HepG2 (cell line): ENCODE measurements around the gene CNTNAP1. TPM values are rescaled to one million over a fixed set of nuclear protein-coding genes. Genes with fewer than 3 reads are reported as not detected.

ENCODE experiments used
- ARID2 ChIP-seq: sonication (generic); formaldehyde crosslinking; IDR thresholded peaks from 2 replicates; pipeline ENCODE4 v1.8.1; 2022; ENCODE audit warnings: mild to moderate bottlenecking, missing genetic modification reagents, borderline replicate concordance
- ATF2 ChIP-seq: sonication (generic); formaldehyde crosslinking; IDR thresholded peaks from 2 replicates; pipeline ENCODE4 v1.4.0; 2020; ENCODE audit warnings: missing genetic modification reagents
- ATF7-NPFF ChIP-seq: sonication (generic); formaldehyde crosslinking; IDR thresholded peaks from 2 replicates; pipeline ENCODE4 v1.8.1; 2023; ENCODE audit warnings: mild to moderate bottlenecking, low read depth, missing genetic modification reagents, moderate library complexity
- BCL3 ChIP-seq: sonication (generic); formaldehyde crosslinking; IDR thresholded peaks from 2 replicates; pipeline ENCODE4 v1.5.1; 2020; ENCODE audit warnings: mild to moderate bottlenecking, missing genetic modification reagents, moderate library complexity
- KLF16 ChIP-seq, 2 experiments: sonication (generic) in 1 of 2; formaldehyde crosslinking in 1 of 2; IDR thresholded peaks; 2 replicates each; pipeline versions ENCODE4 v1.6.1 to v1.8.0; 2016 to 2023; ENCODE audit warnings: missing genetic modification reagents in 2 of 2, missing compliant biosample characterization in 1 of 2
- MEF2D ChIP-seq: sonication (generic); formaldehyde crosslinking; IDR thresholded peaks from 2 replicates; pipeline ENCODE4 v1.5.1; 2020; ENCODE audit warnings: mild to moderate bottlenecking, missing genetic modification reagents
- MIER3 ChIP-seq: IDR thresholded peaks from 2 replicates; pipeline ENCODE4 v1.6.1; 2016; ENCODE audit warnings: missing compliant biosample characterization, borderline replicate concordance
- MYC ChIP-seq: sonication (generic); formaldehyde crosslinking; IDR thresholded peaks from 2 replicates; pipeline ENCODE4 v1.9.0; 2021; ENCODE audit warnings: missing genetic modification reagents, borderline replicate concordance
- PAXIP1 ChIP-seq: sonication (generic); formaldehyde crosslinking; conservative IDR thresholded peaks from 2 replicates; pipeline ENCODE4 v1.4.0; 2020; ENCODE audit warnings: mild to moderate bottlenecking, missing genetic modification reagents, moderate library complexity
- RAD51 ChIP-seq: fragments of 450-650 bp; IDR thresholded peaks from 2 replicates; pipeline ENCODE4 v1.6.1; 2016; ENCODE audit warnings: borderline replicate concordance
- RFXANK ChIP-seq: IDR thresholded peaks from 2 replicates; pipeline ENCODE4 v1.6.1; 2016
- TFDP2 ChIP-seq: sonication (generic); formaldehyde crosslinking; IDR thresholded peaks from 2 replicates; pipeline ENCODE4 v1.4.0; 2020; ENCODE audit warnings: missing genetic modification reagents
- ZFP36L1 ChIP-seq: sonication (generic); formaldehyde crosslinking; IDR thresholded peaks from 2 replicates; pipeline ENCODE4 v1.8.0; 2022; ENCODE audit warnings: mild to moderate bottlenecking, missing genetic modification reagents, moderate library complexity
- ZNF224 ChIP-seq: sonication (generic); formaldehyde crosslinking; IDR thresholded peaks from 2 replicates; pipeline ENCODE4 v1.5.0; 2020; ENCODE audit warnings: mild to moderate bottlenecking, missing genetic modification reagents
- ZNF275 ChIP-seq: sonication (generic); formaldehyde crosslinking; IDR thresholded peaks from 2 replicates; pipeline ENCODE4 v1.8.0; 2022; ENCODE audit warnings: missing genetic modification reagents, mild to moderate bottlenecking, inconsistent platforms, borderline replicate concordance
- ZNF510 ChIP-seq: sonication (generic); formaldehyde crosslinking; IDR thresholded peaks from 2 replicates; pipeline ENCODE4 v1.4.0; 2020; ENCODE audit warnings: low read depth, mild to moderate bottlenecking, missing genetic modification reagents
- ZNF558 ChIP-seq: sonication (generic); formaldehyde crosslinking; IDR thresholded peaks from 2 replicates; pipeline ENCODE4 v1.9.0; 2022; ENCODE audit warnings: mild to moderate bottlenecking, missing genetic modification reagents, borderline replicate concordance
- ZNF607 ChIP-seq: sonication (generic); formaldehyde crosslinking; IDR thresholded peaks from 2 replicates; pipeline ENCODE4 v1.5.1; 2020; ENCODE audit warnings: missing genetic modification reagents, mild to moderate bottlenecking, borderline replicate concordance
- ZNF674 ChIP-seq: sonication (generic); formaldehyde crosslinking; IDR thresholded peaks from 2 replicates; pipeline ENCODE4 v1.5.0; 2020; ENCODE audit warnings: low read depth, mild to moderate bottlenecking, missing genetic modification reagents
- ZSCAN30 ChIP-seq: sonication (generic); formaldehyde crosslinking; IDR thresholded peaks from 2 replicates; pipeline ENCODE4 v1.5.0; 2020; ENCODE audit warnings: mild to moderate bottlenecking, missing genetic modification reagents
- polyA plus RNA-seq, 8 experiments: library from polyadenylated mRNA; depleted of rRNA in 3 of 8; stranded (reverse) in 7 of 8; unstranded in 1 of 8; fragments of >200 nt; fragmentation: Illumina TruSeq in 4 of 8; extraction: Trizol in 4 of 8; gene quantifications; 2 replicates each; pipeline versions ENCODE4 v1.2.1 to v1.2.3, GENCODE V29; 2011 to 2016; ENCODE audit warnings: low read depth in 4 of 8, missing spikeins in 1 of 8, mixed read lengths in 1 of 8; ENCODE audit not compliant: insufficient read depth in 1 of 8
- total RNA-seq, 5 experiments: library from RNA; depleted of rRNA; stranded (reverse); fragments of >200 nt; fragmentation: Illumina TruSeq; extraction: Trizol; gene quantifications; 2 replicates each; pipeline ENCODE4 v1.2.3, GENCODE V29; 2016; ENCODE audit warnings: low read depth in 1 of 5

The CNTNAP1 gene
- total and polyA plus RNA-seq, 2 of the 13 experiments (the other 11 are each of a cell fraction or from before 2014, with no cell fraction given) = 4.5 to 7.7 TPM

- peak; percentile 77; the same call in 1 of the 2 replicates for TF ChIP-seq ATF2 (CRISPR knock-in tag)
- TF ChIP-seq PAXIP1 (CRISPR knock-in tag) = no peak; the same call in none of the 2 replicates
- TF ChIP-seq MYC (CRISPR knock-in tag) = no peak
- no peak for TF ChIP-seq ZNF607 (CRISPR knock-in tag)
- peak; percentile 91 for TF ChIP-seq TFDP2 (CRISPR knock-in tag)
- 0 out of 2 replicates have a peak, but pooled peaks have one; percentile 23 for TF ChIP-seq ZFP36L1 (CRISPR knock-in tag)
- no peak for TF ChIP-seq ZSCAN30 (CRISPR knock-in tag)
- TF ChIP-seq ZNF674 (CRISPR knock-in tag) = no peak
- TF ChIP-seq BCL3 (CRISPR knock-in tag) = no peak
- TF ChIP-seq ZNF510 (CRISPR knock-in tag) = no peak
- TF ChIP-seq ZNF275 (CRISPR knock-in tag) = no peak
- no peak for TF ChIP-seq MEF2D (CRISPR knock-in tag)
- no peak for TF ChIP-seq ZNF558 (CRISPR knock-in tag)
- TF ChIP-seq RFXANK (CRISPR knock-in tag) = no peak
- no peak for TF ChIP-seq ZNF224 (CRISPR knock-in tag)
- no peak; the same call in 1 of the 2 replicates for TF ChIP-seq MIER3 (CRISPR knock-in tag)
- TF ChIP-seq RAD51 = peak; percentile 73
- no peak for TF ChIP-seq KLF16 (CRISPR knock-in tag; IDR thresholded peaks at IDR 0.05)
- TF ChIP-seq ARID2 (CRISPR knock-in tag) = no peak
- no peak for TF ChIP-seq ATF7-NPFF
Observed at GRCh38 chr17:42677012-42677857, 5.1 kb upstream of the CNTNAP1 start (continued).
